DND-41 (cell line): ENCODE measurements around the gene KATNAL1.

ENCODE experiments used
- CTCF ChIP-seq: IDR thresholded peaks from 2 replicates; pipeline ENCODE4 v1.5.1; 2012; ENCODE audit warnings: borderline replicate concordance, low read length, moderate library complexity, mild to moderate bottlenecking; ENCODE audit not compliant: poor library complexity, severe bottlenecking; ENCODE audit errors: extremely low read depth
- EZH2 ChIP-seq: IDR thresholded peaks from 3 replicates; pipeline ENCODE4 v1.6.1; 2012; ENCODE audit warnings: borderline replicate concordance, low read depth, mild to moderate bottlenecking, moderate library complexity, low read length, inconsistent platforms; ENCODE audit not compliant: severe bottlenecking

GRCh38 chr13:30192320-30193093, 114.8 kb downstream of the KATNAL1 start:
- no peak for TF ChIP-seq EZH2
- TF ChIP-seq CTCF: no peak
